ENCODE data around the gene NOL11. TPM values are rescaled to one million over a fixed set of nuclear protein-coding genes. Genes with fewer than 3 reads are reported as not detected.

The NOL11 gene
- total RNA-seq, 2 donors from 2014 or later = 18.6 to 18.9 TPM

DNA sequence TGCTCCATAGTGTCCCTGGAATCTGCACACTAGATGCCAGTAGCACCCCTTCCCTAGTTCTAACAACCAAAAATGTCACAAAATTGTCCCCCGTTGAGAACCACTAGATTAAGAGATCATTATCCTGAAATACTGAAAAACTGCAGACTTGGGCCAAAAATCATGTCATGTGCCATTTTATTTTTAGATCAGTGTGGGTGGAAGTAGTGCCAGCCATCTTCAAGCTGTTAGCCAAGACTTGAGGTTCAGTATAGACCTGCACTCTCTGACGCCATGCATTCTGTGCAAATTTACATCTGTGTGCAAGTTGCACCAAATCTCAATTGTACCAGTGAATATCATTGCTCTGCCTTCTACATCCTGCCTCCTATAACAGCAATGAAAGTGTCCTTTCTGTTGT is 31.5 kb upstream of the NOL11 start:
- Histone ChIP-seq H3K36me3 (no peaks in the 10 kb centered on the region), H3K9me3 (no peaks in the 10 kb centered on the region), H3K27me3 (no peaks in the 10 kb centered on the region), H3K4me1 (no peaks in the 10 kb centered on the region), H3K4me3 (no peak overlapping the region), H3K27ac (no peak overlapping the region)
- TF ChIP-seq, protein P1, sequence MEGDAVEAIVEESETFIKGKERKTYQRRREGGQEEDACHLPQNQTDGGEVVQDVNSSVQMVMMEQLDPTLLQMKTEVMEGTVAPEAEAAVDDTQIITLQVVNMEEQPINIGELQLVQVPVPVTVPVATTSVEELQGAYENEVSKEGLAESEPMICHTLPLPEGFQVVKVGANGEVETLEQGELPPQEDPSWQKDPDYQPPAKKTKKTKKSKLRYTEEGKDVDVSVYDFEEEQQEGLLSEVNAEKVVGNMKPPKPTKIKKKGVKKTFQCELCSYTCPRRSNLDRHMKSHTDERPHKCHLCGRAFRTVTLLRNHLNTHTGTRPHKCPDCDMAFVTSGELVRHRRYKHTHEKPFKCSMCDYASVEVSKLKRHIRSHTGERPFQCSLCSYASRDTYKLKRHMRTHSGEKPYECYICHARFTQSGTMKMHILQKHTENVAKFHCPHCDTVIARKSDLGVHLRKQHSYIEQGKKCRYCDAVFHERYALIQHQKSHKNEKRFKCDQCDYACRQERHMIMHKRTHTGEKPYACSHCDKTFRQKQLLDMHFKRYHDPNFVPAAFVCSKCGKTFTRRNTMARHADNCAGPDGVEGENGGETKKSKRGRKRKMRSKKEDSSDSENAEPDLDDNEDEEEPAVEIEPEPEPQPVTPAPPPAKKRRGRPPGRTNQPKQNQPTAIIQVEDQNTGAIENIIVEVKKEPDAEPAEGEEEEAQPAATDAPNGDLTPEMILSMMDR (IDR thresholded peaks at IDR 0.05) = no peak
- DNase-seq (ENCODE audit: low spot score) = no peak

DNA sequence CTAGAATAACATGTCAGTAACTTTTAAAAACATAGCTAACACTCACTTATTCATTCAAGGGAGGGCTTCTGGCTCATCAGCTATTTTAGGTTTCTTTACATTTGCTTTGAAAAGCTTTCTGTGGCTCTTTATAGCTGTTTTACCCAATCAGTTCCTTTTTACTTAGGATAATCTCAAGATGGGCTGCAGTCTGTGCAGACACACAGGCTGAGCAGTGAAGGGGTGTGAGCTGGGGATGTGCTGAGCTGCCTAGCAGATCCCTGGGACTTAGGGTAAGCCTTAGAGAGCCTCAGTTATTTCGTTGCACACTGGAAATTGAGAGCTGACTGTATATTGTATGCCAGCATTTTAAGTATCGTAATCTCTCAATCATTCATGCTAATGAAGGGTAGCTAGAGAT is 30.2 kb upstream of the NOL11 start:
- peaks cover 4% of the 10 kb centered on the region for H3K36me3 ChIP-seq
- no peak overlapping the region for H3K4me3 ChIP-seq
- no peaks in the 10 kb centered on the region for H3K27me3 ChIP-seq
- TF ChIP-seq, protein P1 (IDR thresholded peaks at IDR 0.05) = no peak
- no peak for DNase-seq (ENCODE audit: low spot score)
- H3K9me3 ChIP-seq = no peaks in the 10 kb centered on the region
- H3K4me1 ChIP-seq = no peaks in the 10 kb centered on the region
- H3K27ac ChIP-seq = no peak overlapping the region

DNA sequence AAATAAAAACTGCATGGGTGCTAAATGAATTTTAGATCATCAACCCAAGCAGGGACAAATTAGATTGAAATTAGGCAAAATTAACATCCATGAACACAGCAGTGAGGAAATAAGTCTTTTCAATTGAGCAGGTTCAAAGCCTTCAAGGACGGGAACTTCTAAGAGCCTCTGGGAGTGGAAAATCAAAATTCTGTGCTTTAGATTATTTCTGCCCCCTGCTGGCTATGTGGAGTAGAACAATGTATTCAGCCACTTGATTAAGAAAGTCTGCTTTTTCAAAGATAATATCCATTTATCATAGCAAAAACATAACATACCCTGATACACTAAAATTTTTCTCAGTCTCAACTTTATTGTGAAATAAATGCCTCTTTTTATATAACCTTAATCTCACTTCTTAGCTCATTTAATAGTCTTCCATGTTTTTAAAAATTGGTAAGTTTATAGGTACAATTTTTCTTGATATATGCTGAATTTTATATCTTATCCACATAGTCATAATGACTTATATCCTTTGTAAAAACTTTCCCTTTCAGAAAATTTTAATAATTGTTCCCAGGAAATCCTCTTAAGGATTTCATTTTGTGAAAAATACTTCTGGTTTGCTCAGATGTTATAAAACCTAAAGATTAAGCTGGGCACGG is 28.1 kb upstream of the NOL11 start:
- no peaks in the 10 kb centered on the region for H3K4me1 ChIP-seq
- no peak for DNase-seq (ENCODE audit: low spot score)
- peaks cover 7% of the 10 kb centered on the region for H3K36me3 ChIP-seq
- H3K27me3 ChIP-seq = no peaks in the 10 kb centered on the region
- no peaks in the 10 kb centered on the region for H3K9me3 ChIP-seq
- TF ChIP-seq, protein P1 (IDR thresholded peaks at IDR 0.05) = peak; percentile 60 to 89
- no peak overlapping the region for H3K4me3 ChIP-seq
- H3K27ac ChIP-seq = no peak overlapping the region

DNA sequence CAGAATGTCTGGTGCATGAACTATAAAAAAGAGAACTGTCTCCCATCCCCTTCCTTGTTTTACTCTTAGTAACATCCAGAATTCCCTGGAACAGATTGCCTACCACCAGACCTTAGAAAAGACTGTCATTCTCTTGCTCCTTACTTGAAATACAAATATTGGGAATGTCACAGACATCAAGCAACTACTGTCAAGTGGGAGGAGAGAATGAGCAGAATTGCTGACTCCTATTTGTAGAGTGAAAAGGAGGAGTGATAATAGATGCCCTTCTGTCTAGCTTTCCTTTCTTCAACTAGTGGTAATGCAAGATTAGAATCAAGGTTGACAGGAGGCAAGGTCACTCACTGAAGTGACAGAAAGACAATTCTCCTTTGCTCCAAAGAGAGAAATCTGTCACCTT is 23.9 kb upstream of the NOL11 start:
- H3K4me1 ChIP-seq = no peaks in the 10 kb centered on the region
- TF ChIP-seq, protein P1 (IDR thresholded peaks at IDR 0.05) = no peak
- DNase-seq (ENCODE audit: low spot score) = no peak
- no peak overlapping the region for H3K27ac ChIP-seq
- H3K27me3 ChIP-seq = no peaks in the 10 kb centered on the region
- no peaks in the 10 kb centered on the region for H3K9me3 ChIP-seq
- no peak overlapping the region for H3K4me3 ChIP-seq
- peaks cover 7% of the 10 kb centered on the region for H3K36me3 ChIP-seq

DNA sequence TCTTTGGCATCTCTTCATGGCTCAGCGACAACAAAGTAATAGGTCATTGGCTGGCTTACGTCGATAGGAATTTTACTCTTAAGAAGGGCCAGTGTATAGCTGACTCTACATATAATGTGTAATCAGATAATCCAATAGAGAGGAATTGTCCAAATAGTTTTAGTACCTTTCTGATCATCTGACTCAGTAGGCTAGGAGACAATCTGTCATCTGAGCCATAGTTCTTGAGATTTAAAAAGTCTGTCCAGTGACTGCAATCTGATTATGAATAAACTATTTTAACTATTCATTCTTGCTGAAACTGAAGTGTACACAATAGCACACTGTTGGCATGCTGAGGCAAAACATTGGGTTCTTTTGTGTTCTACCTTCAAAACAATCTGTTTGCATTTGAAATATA is 21.4 kb upstream of the NOL11 start:
- no peak overlapping the region for H3K4me3 ChIP-seq
- no peaks in the 10 kb centered on the region for H3K4me1 ChIP-seq
- TF ChIP-seq, protein P1 (IDR thresholded peaks at IDR 0.05) = no peak
- H3K27me3 ChIP-seq = no peaks in the 10 kb centered on the region
- no peaks in the 10 kb centered on the region for H3K9me3 ChIP-seq
- H3K27ac ChIP-seq = no peak overlapping the region
- no peak for DNase-seq (ENCODE audit: low spot score)
- H3K36me3 ChIP-seq = peaks cover 7% of the 10 kb centered on the region

All from right atrium auricular region (tissue), 2 donors.